OCI-LY3 (cell line): Measurements from ENCODE around the gene SNX30.

Source experiments
- CTCF ChIP-seq: fragments of 200-600, 300-600 bp; sonication (generic); IDR thresholded peaks from 2 replicates; pipeline ENCODE4 v1.5.1; 2014; ENCODE audit warnings: antibody characterized with exemption, low read length, low read depth
- EZH2phosphoT487 ChIP-seq: fragments of 200-600 bp; shearing (Covaris generic); IDR thresholded peaks from 2 replicates; pipeline ENCODE4 v1.6.1; 2018; ENCODE audit warnings: antibody characterized with exemption, mixed run types, low read depth

GRCh38 chr9:112755016-112755427, 4.5 kb downstream of the SNX30 start:
- TF ChIP-seq CTCF (no peak), EZH2phosphoT487 (no peak)
